ENCODE results near the gene TEAD4.

The TEAD4 gene

DNA sequence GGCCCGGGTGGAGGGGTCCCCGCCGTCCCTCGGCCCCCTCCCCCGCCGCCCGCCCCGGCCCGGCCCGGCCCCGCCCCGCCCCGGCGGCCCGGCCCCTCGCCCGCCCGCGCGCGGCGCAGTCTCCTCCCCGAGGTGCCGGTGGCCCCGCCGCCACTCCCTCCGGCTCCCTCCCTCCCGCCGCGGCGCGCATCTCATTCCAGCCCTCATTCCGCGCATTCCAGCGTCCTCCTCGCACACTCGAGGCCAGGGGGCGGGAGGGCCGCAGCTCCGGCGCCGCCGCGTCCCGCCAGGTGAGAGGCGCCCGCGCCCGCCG is at the start of gene TEAD4:
Gene TEAD4, plus strand, starts transcription at position 206 of the 313 bp plus-strand sequence.
- TF ChIP-seq, protein P1, sequence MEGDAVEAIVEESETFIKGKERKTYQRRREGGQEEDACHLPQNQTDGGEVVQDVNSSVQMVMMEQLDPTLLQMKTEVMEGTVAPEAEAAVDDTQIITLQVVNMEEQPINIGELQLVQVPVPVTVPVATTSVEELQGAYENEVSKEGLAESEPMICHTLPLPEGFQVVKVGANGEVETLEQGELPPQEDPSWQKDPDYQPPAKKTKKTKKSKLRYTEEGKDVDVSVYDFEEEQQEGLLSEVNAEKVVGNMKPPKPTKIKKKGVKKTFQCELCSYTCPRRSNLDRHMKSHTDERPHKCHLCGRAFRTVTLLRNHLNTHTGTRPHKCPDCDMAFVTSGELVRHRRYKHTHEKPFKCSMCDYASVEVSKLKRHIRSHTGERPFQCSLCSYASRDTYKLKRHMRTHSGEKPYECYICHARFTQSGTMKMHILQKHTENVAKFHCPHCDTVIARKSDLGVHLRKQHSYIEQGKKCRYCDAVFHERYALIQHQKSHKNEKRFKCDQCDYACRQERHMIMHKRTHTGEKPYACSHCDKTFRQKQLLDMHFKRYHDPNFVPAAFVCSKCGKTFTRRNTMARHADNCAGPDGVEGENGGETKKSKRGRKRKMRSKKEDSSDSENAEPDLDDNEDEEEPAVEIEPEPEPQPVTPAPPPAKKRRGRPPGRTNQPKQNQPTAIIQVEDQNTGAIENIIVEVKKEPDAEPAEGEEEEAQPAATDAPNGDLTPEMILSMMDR (conservative IDR thresholded peaks at IDR 0.05; ENCODE audit: low read length) = no peak
- peak; percentile 85 for DNase-seq (ENCODE audit: low read depth)
- peak within 1 kb of the TSS; percentile 78 for H3K4me3 ChIP-seq (ENCODE audit: low read length)

DNA sequence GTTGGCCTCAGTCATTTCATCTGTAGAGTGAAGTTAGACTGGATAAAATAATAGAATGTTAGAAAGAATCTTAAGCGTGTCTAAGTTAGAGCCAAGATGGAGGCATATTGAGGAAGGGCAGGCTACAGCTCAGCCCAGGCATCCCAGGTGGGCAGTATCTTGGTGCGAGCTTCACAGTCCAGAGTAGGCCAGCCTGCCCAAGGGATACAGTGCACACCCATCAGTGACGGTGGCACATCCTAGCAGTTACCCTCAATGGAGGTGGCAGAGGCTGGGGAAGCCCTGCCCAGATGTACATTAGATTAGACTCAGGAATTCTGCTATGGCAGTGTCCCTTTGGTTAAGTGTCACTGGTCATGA is 47.0 kb upstream of the TEAD4 start:
- no peak for DNase-seq (ENCODE audit: low read depth)
- no peak overlapping the region for H3K4me3 ChIP-seq (ENCODE audit: low read length)
- TF ChIP-seq, protein P1 (conservative IDR thresholded peaks at IDR 0.05; ENCODE audit: low read length) = no peak

DNA sequence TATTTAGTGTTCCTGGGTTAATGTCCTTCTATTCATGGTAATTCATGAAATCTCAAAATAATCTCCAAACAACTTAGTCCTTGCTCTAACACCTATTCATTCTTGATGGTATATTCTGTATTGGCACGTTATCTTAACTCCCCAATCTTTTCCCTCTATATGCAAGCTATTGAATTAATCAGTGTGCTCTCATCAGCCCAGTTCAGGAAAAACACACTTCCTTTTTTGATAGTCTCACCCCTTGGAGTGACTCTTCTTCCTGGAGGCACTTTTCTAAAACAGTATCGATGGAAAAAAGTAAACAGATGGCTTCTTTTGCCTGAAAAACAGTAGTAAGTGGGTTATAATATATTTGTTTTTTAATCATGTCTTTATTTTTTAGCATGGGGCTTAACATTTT is 39.9 kb upstream of the TEAD4 start:
- DNase-seq (ENCODE audit: low read depth) = no peak
- TF ChIP-seq, protein P1 (conservative IDR thresholded peaks at IDR 0.05; ENCODE audit: low read length) = no peak
- no peak overlapping the region for H3K4me3 ChIP-seq (ENCODE audit: low read length)

DNA sequence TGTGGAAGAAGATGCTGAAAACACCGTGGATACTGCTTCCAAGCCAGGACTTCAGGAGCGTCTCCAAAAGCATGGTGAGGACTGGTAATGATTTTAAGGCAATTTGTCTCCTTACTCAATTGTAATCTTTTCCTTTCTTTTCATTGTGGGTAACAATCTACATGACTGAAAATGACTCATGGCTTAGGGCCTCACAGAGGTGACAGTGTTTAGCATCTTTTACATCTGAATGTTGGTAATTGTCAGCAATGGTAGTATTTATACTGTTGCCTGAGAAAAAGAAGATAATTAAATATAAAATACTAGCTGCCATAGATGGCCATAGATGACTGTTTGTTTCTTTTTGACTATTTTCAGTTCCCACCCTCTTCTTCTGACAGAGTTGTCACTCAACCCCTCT is 36.9 kb upstream of the TEAD4 start:
- no peak overlapping the region for H3K4me3 ChIP-seq (ENCODE audit: low read length)
- peak; percentile 10 for DNase-seq (ENCODE audit: low read depth)
- TF ChIP-seq, protein P1 (conservative IDR thresholded peaks at IDR 0.05; ENCODE audit: low read length) = no peak

DNA sequence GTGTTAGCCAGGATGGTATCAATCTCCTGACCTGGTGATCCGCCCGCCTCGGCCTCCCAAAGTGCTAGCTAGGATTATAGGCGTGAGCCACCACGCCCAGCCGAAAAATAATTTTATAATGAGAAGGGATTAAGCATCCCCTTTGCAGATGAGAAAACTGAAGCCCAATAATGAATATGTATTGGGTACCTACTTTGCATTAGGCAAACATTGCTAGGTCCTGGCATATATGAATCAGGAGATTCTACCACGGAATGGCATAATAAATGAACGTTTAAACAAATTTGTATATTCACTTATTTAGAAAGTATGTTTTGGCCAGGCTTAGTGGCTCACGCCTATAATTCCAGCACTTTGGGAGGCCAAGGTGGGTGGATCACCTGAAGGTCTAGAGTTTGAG is 36.1 kb upstream of the TEAD4 start:
- DNase-seq (ENCODE audit: low read depth) = no peak
- H3K4me3 ChIP-seq (ENCODE audit: low read length) = no peak overlapping the region
- TF ChIP-seq, protein P1 (conservative IDR thresholded peaks at IDR 0.05; ENCODE audit: low read length) = no peak

DNA sequence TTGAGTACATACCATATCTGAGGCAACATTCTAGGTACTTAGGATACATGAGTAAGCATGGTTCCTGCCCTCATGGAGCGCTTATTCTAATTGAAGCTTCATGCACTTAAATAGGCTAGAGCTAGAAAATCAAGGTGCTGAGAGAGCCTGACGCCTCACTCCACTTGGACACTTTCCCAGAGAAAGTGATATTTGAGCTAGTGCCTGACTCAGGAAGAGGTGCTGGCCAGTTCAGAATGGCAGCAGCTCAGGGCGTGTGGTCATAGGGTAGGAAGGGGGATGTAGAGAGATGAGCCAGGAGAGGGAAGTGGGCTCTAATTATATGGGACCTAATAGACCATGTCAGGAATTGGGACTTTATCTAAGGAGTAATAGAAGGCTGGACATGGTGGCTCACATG is 35.2 kb upstream of the TEAD4 start:
- peak; percentile 17 for DNase-seq (ENCODE audit: low read depth)
- TF ChIP-seq, protein P1 (conservative IDR thresholded peaks at IDR 0.05; ENCODE audit: low read length) = no peak
- H3K4me3 ChIP-seq (ENCODE audit: low read length) = no peak overlapping the region

DNA sequence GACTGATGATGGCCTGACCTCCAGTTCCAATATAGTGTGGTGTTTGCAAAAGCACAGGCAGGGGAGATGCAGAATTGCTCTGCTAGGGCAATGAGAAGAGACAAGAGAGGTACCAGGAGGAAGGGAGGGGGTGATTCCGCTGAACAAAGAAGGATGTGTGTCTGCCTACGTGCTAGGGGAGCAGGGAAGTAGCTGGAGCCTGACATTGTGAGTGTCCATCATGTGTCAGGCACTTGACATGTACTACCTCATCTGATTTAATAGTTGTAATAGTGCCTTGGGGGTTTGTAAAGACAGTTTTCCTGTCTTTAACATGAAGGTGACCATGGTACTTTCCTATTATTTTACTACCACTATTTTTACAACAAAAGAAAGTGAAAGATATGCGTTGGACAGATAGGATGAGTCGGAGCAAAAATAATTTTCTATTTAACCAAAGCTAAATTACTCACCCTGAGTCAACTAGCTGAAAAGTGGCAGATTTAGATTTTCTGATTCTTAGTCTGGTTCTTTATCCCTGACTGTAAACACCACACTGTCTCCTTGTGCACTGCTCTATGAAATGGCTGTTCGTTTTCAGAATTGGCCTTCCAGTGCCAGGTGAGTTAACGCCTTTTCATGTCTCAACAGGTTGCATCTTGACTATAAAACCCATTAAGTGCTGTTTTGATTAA is 33.7 kb upstream of the TEAD4 start:
- TF ChIP-seq, protein P1 (conservative IDR thresholded peaks at IDR 0.05; ENCODE audit: low read length) = no peak
- no peak overlapping the region for H3K4me3 ChIP-seq (ENCODE audit: low read length)
- no peak for DNase-seq (ENCODE audit: low read depth)

All from AG10803 (cell line).